ENCODE measurements around the gene PRDX3. TPM values are rescaled to one million over a fixed set of nuclear protein-coding genes. Genes with fewer than 3 reads are reported as not detected.
"Not testable (repeated sequence)": the region's sequence is repeated elsewhere in the genome, so short reads cannot be mapped to it uniquely, and the experiment has no call there.

PRDX3 gene
- total RNA-seq, 1 experiment from 2014 or later: 167 TPM

DNA sequence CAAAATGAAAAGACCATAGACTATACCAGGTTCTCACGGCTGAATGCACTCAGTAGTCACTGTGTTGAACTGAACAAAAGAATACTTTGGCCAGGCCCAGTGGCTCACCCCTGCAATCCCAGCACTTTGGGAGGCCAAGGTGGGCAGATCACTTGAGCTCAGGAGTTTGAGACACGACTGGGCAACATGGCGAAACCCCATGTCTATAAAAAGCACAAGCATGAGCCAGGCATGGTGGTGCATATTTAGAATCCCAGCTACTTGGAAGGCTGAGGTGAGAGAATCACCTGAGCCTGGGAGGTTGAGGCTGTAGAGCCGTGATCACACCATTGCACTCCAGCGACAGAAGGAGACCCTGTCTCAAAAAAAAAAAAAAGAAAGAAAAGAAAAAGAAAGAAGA, 25.6 kb downstream of the PRDX3 start:
- Mint-ChIP-seq H3K27me3 (ENCODE audit: low read depth) (no peaks in the 10 kb centered on the region), H3K9me3 (peaks cover 3% of the 10 kb centered on the region), H3K36me3 (peaks cover 49% of the 10 kb centered on the region), H3K4me1 (no peaks in the 10 kb centered on the region), H3K27ac (no peak overlapping the region), H3K4me3 (no peak overlapping the region)
- ChIA-PET POLR2A (no interaction called here), CTCF (no interaction called here)
- TF ChIP-seq TEAD4 (CRISPR knock-in tag; IDR thresholded peaks at IDR 0.05): no peak
- ATAC-seq (no peak), DNase-seq (ENCODE audit: low spot score) (no peak)

- peaks cover 40% of the 10 kb centered on the region for H3K36me3 Mint-ChIP-seq
- H3K27ac Mint-ChIP-seq; H3K27me3 Mint-ChIP-seq (ENCODE audit: low read depth); CTCF ChIA-PET; DNase-seq (ENCODE audit: low spot score); POLR2A ChIA-PET; H3K4me1 Mint-ChIP-seq; H3K4me3 Mint-ChIP-seq; ATAC-seq; H3K9me3 Mint-ChIP-seq: not testable (repeated sequence)
Observed at GRCh38 chr10:119151601-119152000, 27.0 kb downstream of the PRDX3 start.

GRCh38 chr10:119149729-119150128, 28.9 kb downstream of the PRDX3 start:
- H3K27ac Mint-ChIP-seq: no peak overlapping the region
- peak; percentile 63 for DNase-seq (ENCODE audit: low spot score)
- POLR2A ChIA-PET: interaction anchor here (0.6 kb wide), 1 partner anchor 87 kb away, joined by 3 read pairs; no protein-coding TSS in a partner anchor
- peak; percentile 97 for ATAC-seq
- H3K4me3 Mint-ChIP-seq: no peak overlapping the region
- H3K4me1 Mint-ChIP-seq: no peaks in the 10 kb centered on the region
- no peak for TF ChIP-seq ATF1 (CRISPR knock-in tag; IDR thresholded peaks at IDR 0.05)
- no peak for TF ChIP-seq FOXP1 (CRISPR knock-in tag; IDR thresholded peaks at IDR 0.05; ENCODE audit: borderline replicate concordance)
- no peak for TF ChIP-seq NFYB (CRISPR knock-in tag; conservative IDR thresholded peaks at IDR 0.05; ENCODE audit: low read depth)
- TF ChIP-seq CTCF (IDR thresholded peaks at IDR 0.05): no peak
- no peak for TF ChIP-seq ZNF671 (CRISPR knock-in tag; IDR thresholded peaks at IDR 0.05)
- TF ChIP-seq JUN (CRISPR knock-in tag; IDR thresholded peaks at IDR 0.05): no peak
- TF ChIP-seq ZNF232 (CRISPR knock-in tag; IDR thresholded peaks at IDR 0.05): no peak
- no peak for TF ChIP-seq MLX (CRISPR knock-in tag; IDR thresholded peaks at IDR 0.05)
- no peak for TF ChIP-seq E2F1 (CRISPR knock-in tag; IDR thresholded peaks at IDR 0.05)
- TF ChIP-seq E2F5 (CRISPR knock-in tag; IDR thresholded peaks at IDR 0.05): no peak
- TF ChIP-seq TCF7 (CRISPR knock-in tag; IDR thresholded peaks at IDR 0.05; ENCODE audit: low read depth): no peak
- TF ChIP-seq IRF2 (CRISPR knock-in tag; IDR thresholded peaks at IDR 0.05; ENCODE audit: borderline replicate concordance, low read depth): no peak
- no peak for TF ChIP-seq MXD4 (CRISPR knock-in tag; IDR thresholded peaks at IDR 0.05; ENCODE audit: borderline replicate concordance)
- no peak for TF ChIP-seq ZNF138 (CRISPR knock-in tag; conservative IDR thresholded peaks at IDR 0.05)
- TF ChIP-seq AR (CRISPR knock-in tag; IDR thresholded peaks at IDR 0.05): no peak
- TF ChIP-seq, protein P1, sequence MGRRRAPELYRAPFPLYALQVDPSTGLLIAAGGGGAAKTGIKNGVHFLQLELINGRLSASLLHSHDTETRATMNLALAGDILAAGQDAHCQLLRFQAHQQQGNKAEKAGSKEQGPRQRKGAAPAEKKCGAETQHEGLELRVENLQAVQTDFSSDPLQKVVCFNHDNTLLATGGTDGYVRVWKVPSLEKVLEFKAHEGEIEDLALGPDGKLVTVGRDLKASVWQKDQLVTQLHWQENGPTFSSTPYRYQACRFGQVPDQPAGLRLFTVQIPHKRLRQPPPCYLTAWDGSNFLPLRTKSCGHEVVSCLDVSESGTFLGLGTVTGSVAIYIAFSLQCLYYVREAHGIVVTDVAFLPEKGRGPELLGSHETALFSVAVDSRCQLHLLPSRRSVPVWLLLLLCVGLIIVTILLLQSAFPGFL (CRISPR knock-in tag; IDR thresholded peaks at IDR 0.05; ENCODE audit: borderline replicate concordance): no peak
- no peak for TF ChIP-seq NFE2L1 (CRISPR knock-in tag; IDR thresholded peaks at IDR 0.05)
- no peak for TF ChIP-seq TEAD4 (CRISPR knock-in tag; IDR thresholded peaks at IDR 0.05)
- no peak for TF ChIP-seq RORB (CRISPR knock-in tag; IDR thresholded peaks at IDR 0.05)
- TF ChIP-seq, protein P2, sequence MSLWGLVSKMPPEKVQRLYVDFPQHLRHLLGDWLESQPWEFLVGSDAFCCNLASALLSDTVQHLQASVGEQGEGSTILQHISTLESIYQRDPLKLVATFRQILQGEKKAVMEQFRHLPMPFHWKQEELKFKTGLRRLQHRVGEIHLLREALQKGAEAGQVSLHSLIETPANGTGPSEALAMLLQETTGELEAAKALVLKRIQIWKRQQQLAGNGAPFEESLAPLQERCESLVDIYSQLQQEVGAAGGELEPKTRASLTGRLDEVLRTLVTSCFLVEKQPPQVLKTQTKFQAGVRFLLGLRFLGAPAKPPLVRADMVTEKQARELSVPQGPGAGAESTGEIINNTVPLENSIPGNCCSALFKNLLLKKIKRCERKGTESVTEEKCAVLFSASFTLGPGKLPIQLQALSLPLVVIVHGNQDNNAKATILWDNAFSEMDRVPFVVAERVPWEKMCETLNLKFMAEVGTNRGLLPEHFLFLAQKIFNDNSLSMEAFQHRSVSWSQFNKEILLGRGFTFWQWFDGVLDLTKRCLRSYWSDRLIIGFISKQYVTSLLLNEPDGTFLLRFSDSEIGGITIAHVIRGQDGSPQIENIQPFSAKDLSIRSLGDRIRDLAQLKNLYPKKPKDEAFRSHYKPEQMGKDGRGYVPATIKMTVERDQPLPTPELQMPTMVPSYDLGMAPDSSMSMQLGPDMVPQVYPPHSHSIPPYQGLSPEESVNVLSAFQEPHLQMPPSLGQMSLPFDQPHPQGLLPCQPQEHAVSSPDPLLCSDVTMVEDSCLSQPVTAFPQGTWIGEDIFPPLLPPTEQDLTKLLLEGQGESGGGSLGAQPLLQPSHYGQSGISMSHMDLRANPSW (CRISPR knock-in tag; conservative IDR thresholded peaks at IDR 0.05; ENCODE audit: low read depth): no peak
- H3K36me3 Mint-ChIP-seq: peaks cover 27% of the 10 kb centered on the region
- peaks cover 3% of the 10 kb centered on the region for H3K9me3 Mint-ChIP-seq
- no peaks in the 10 kb centered on the region for H3K27me3 Mint-ChIP-seq (ENCODE audit: low read depth)
- CTCF ChIA-PET: interaction anchor here (0.6 to 0.7 kb wide), 3 partner anchors 10 to 369 kb away, joined by 3 read pairs; no protein-coding TSS in a partner anchor
